ENCODE results near the gene PHC2.

GRCh38 chr1:33393991-33394390, 36.9 kb downstream of the PHC2 start:
- TF ChIP-seq CTCF (IDR thresholded peaks at IDR 0.05; ENCODE audit: insufficient read depth, low read length, poor library complexity, severe bottlenecking) (no peak), EZH2phosphoT487 (conservative IDR thresholded peaks at IDR 0.05; ENCODE audit: low read length) (no peak)
